DOHH2 (cell line): ENCODE data around the gene CREB5.

ENCODE experiments used
- H3F3A ChIP-seq: fragments of 200-600 bp; sonication (generic), shearing (Covaris generic); 2 replicates; pipeline ENCODE4 v1.6.0; 2016; ENCODE audit warnings: antibody characterized with exemption, mild to moderate bottlenecking; ENCODE audit not compliant: control insufficient read depth, insufficient read depth
- H3K27ac ChIP-seq: fragments of 200-600 bp; sonication (generic); 2 replicates; pipeline ENCODE4 v1.5.1; 2014; ENCODE audit warnings: low read depth, mild to moderate bottlenecking, low read length, moderate library complexity
- H3K27me3 ChIP-seq: fragments of 200-600 bp; sonication (generic); 2 replicates; pipeline ENCODE4 v1.6.1; 2014; ENCODE audit warnings: mild to moderate bottlenecking, low read length, mixed read lengths; ENCODE audit not compliant: control insufficient read depth
- H3K36me3 ChIP-seq: fragments of 200-600 bp; sonication (generic); 2 replicates; pipeline ENCODE4 v1.6.1; 2014; ENCODE audit warnings: mild to moderate bottlenecking, low read length, moderate library complexity, mixed read lengths; ENCODE audit not compliant: control insufficient read depth
- H3K4me1 ChIP-seq: fragments of 200-600 bp; sonication (generic); 2 replicates; pipeline ENCODE4 v1.6.1; 2014; ENCODE audit warnings: mild to moderate bottlenecking, low read length, mixed read lengths; ENCODE audit not compliant: control insufficient read depth
- H3K4me2 ChIP-seq: fragments of 200-600 bp; sonication (generic); 2 replicates; pipeline ENCODE4 v1.6.0; 2014; ENCODE audit warnings: mild to moderate bottlenecking, low read length, moderate library complexity
- H3K4me3 ChIP-seq: fragments of 200-600 bp; sonication (generic); 2 replicates; pipeline ENCODE4 v1.5.1; 2014; ENCODE audit warnings: mild to moderate bottlenecking, low read length, mixed read lengths
- H3K79me2 ChIP-seq: fragments of 200-600 bp; sonication (generic); 2 replicates; pipeline ENCODE4 v1.6.1; 2014; ENCODE audit warnings: mild to moderate bottlenecking, low read length, mixed read lengths; ENCODE audit not compliant: control insufficient read depth
- H3K9me2 ChIP-seq: fragments of 200-600 bp; sonication (generic); replicated peaks from 2 replicates; pipeline ENCODE4 v1.6.1; 2014; ENCODE audit warnings: mild to moderate bottlenecking, low read length, mixed read lengths; ENCODE audit not compliant: control insufficient read depth
- H3K9me3 ChIP-seq: fragments of 200-600 bp; sonication (generic); 2 replicates; pipeline ENCODE4 v1.6.1; 2014; ENCODE audit warnings: antibody characterized with exemption, low read length, mixed read lengths; ENCODE audit not compliant: control insufficient read depth, insufficient read depth
- H4K20me1 ChIP-seq: fragments of 200-600 bp; sonication (generic); 2 replicates; pipeline ENCODE4 v1.6.0; 2014; ENCODE audit warnings: low read depth, mild to moderate bottlenecking, antibody characterized with exemption, low read length, moderate library complexity; ENCODE audit not compliant: control insufficient read depth, insufficient read depth
- CTCF ChIP-seq: fragments of 200-600 bp; sonication (generic); IDR thresholded peaks from one replicate; pipeline ENCODE4 v1.5.1; 2014; ENCODE audit warnings: antibody characterized with exemption, mild to moderate bottlenecking, low read depth, low read length; ENCODE audit not compliant: poor library complexity, severe bottlenecking
- EZH2phosphoT487 ChIP-seq: fragments of 200-600 bp; sonication (generic); IDR thresholded peaks from 2 replicates; pipeline ENCODE4 v1.6.1; 2017; ENCODE audit warnings: borderline replicate concordance, mild to moderate bottlenecking, antibody characterized with exemption, low read length, moderate library complexity, mixed read lengths

CREB5 gene

GRCh38 chr7:28813243-28813962, 401.1 kb downstream of the CREB5 start:
- peaks cover 7% of the 10 kb centered on the region; the same call in 1 of the 2 replicates for H3F3A ChIP-seq
- no peak overlapping the region for H3K4me2 ChIP-seq
- no peaks in the 10 kb centered on the region for H3K36me3 ChIP-seq
- no peaks in the 10 kb centered on the region for H3K79me2 ChIP-seq
- H3K4me1 ChIP-seq: peaks cover 37% of the 10 kb centered on the region
- no peaks in the 10 kb centered on the region for H3K27me3 ChIP-seq
- no peak overlapping the region for H3K27ac ChIP-seq
- TF ChIP-seq EZH2phosphoT487 (no peak), CTCF (no peak)
- no peaks in the 10 kb centered on the region; the same call in 1 of the 2 replicates for H4K20me1 ChIP-seq
- H3K9me2 ChIP-seq: no peaks in the 10 kb centered on the region
- no peak overlapping the region for H3K4me3 ChIP-seq
- H3K9me3 ChIP-seq: no peaks in the 10 kb centered on the region

- Histone ChIP-seq H3K79me2 (no peaks in the 10 kb centered on the region), H3K27me3 (no peaks in the 10 kb centered on the region), H3F3A (peaks cover 7% of the 10 kb centered on the region; the same call in 1 of the 2 replicates), H3K27ac (peak overlapping the region; percentile 54), H4K20me1 (no peaks in the 10 kb centered on the region; the same call in 1 of the 2 replicates), H3K4me3 (peak overlapping the region; percentile 54), H3K4me1 (peaks cover 39% of the 10 kb centered on the region), H3K36me3 (no peaks in the 10 kb centered on the region), H3K9me3 (no peaks in the 10 kb centered on the region), H3K4me2 (peak overlapping the region; percentile 68), H3K9me2 (no peaks in the 10 kb centered on the region)
- TF ChIP-seq EZH2phosphoT487 (no peak), CTCF (no peak)
These were observed 403.1 kb downstream of the CREB5 start for GRCh38 chr7:28815369-28815927.

GRCh38 chr7:28815928-28816373, 403.6 kb downstream of the CREB5 start:
- TF ChIP-seq CTCF: no peak
- TF ChIP-seq EZH2phosphoT487: no peak
- no peaks in the 10 kb centered on the region for H3K27me3 ChIP-seq
- H3K9me2 ChIP-seq: no peaks in the 10 kb centered on the region
- H3K4me1 ChIP-seq: peaks cover 43% of the 10 kb centered on the region
- peak overlapping the region; percentile 68 for H3K4me2 ChIP-seq
- H3F3A ChIP-seq: peaks cover 7% of the 10 kb centered on the region; the same call in 1 of the 2 replicates
- peak overlapping the region; percentile 54 for H3K27ac ChIP-seq
- H3K79me2 ChIP-seq: no peaks in the 10 kb centered on the region
- H4K20me1 ChIP-seq: no peaks in the 10 kb centered on the region; the same call in 1 of the 2 replicates
- H3K9me3 ChIP-seq: no peaks in the 10 kb centered on the region
- H3K4me3 ChIP-seq: peak overlapping the region; percentile 54
- no peaks in the 10 kb centered on the region for H3K36me3 ChIP-seq
